ENCODE data around the gene ELMOD3. TPM values are rescaled to one million over a fixed set of nuclear protein-coding genes. Genes with fewer than 3 reads are reported as not detected.
"Not testable (repeated sequence)": the region's sequence is repeated elsewhere in the genome, so short reads cannot be mapped to it uniquely, and the experiment has no call there.

ELMOD3 gene
- total RNA-seq, 1 donor from 2014 or later: 12.7 TPM

GRCh38 chr2:85438201-85439024 lies 83.8 kb downstream of the ELMOD3 start:
- DNase-seq (ENCODE audit: low spot score): no peak
- ATAC-seq: peak; percentile 21

DNA sequence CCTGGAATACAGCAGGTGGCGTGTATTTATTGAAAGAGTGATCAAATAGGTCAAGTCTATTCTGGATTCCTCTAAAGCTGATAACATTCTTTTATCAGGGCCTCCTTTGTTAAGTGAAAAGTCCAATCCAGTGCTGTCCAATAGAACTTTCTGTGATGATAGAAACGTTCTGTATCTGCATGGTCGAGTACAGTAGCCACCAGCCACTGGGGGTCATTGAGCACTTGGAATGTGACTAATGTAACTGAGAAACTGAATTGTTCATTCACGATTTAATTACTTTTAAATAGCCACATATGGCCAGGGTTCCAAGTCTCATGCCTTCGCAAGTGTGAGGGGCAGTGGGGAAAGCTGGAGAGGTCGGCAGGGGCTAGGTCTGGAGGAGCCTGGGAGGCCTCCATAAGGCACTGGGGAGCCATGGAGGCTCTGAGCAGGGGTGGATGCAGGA lies 84.5 kb downstream of the ELMOD3 start:
- DNase-seq (ENCODE audit: low spot score) (no peak), ATAC-seq (no peak)

GRCh38 chr2:85439569-85439968 lies 85.0 kb downstream of the ELMOD3 start:
- ATAC-seq; DNase-seq (ENCODE audit: low spot score): not testable (repeated sequence)

- ATAC-seq: no peak
- DNase-seq (ENCODE audit: low spot score): no peak
These were observed 85.4 kb downstream of the ELMOD3 start for GRCh38 chr2:85439986-85440385.

GRCh38 chr2:85440729-85441128 lies 86.2 kb downstream of the ELMOD3 start:
- no peak for ATAC-seq
- no peak for DNase-seq (ENCODE audit: low spot score)

Other genes with a start within 250 kb of the ELMOD3 start
- gene TCF7L1, start 221.4 kb upstream of the ELMOD3 start, total RNA-seq: 5.7 TPM
- 89.6 TPM for gene TGOLN2, start 26.8 kb upstream of the ELMOD3 start, total RNA-seq
- gene RETSAT, start 241 bp upstream of the ELMOD3 start, total RNA-seq: 113 TPM
- 5.0 TPM for gene CAPG, start 55.6 kb downstream of the ELMOD3 start, total RNA-seq
- gene SH2D6, start 63.9 kb downstream of the ELMOD3 start, total RNA-seq: 3.1 TPM
- gene MAT2A, start 184.4 kb downstream of the ELMOD3 start, total RNA-seq: 76.6 TPM
- gene GGCX, start 206.7 kb downstream of the ELMOD3 start, total RNA-seq: 232 TPM
- 69.9 TPM for gene VAMP8, start 222.8 kb downstream of the ELMOD3 start, total RNA-seq
- 31.7 TPM for gene VAMP5, start 229.7 kb downstream of the ELMOD3 start, total RNA-seq
- 52.8 TPM for gene RNF181, start 241.0 kb downstream of the ELMOD3 start, total RNA-seq
- 20.0 TPM for gene TMEM150A, start 247.9 kb downstream of the ELMOD3 start, total RNA-seq